ENCODE results near the gene PIK3R3. TPM values are rescaled to one million over a fixed set of nuclear protein-coding genes. Genes with fewer than 3 reads are reported as not detected.

PIK3R3 gene
- total RNA-seq, 1 experiment from 2014 or later, result 1.6 TPM

DNA sequence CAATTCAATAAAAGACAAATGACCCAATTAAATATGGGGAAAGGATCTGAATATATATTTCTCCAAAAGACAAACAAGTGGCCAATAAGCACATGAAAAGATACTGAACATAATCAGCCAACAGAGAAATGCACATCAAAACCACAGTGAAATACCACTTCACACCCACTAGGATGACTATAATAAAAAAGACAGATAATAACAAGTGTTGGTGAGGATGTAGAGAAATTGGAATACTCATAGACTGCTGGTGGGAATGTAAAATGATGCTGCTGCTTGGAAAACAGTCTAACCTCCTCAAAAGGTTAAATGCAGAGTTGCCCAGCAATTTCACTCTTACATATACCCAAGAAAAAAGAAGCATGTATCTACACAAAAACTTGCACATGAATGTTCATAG lies 48.9 kb downstream of the PIK3R3 start (continued):
- TF ChIP-seq, protein P1, sequence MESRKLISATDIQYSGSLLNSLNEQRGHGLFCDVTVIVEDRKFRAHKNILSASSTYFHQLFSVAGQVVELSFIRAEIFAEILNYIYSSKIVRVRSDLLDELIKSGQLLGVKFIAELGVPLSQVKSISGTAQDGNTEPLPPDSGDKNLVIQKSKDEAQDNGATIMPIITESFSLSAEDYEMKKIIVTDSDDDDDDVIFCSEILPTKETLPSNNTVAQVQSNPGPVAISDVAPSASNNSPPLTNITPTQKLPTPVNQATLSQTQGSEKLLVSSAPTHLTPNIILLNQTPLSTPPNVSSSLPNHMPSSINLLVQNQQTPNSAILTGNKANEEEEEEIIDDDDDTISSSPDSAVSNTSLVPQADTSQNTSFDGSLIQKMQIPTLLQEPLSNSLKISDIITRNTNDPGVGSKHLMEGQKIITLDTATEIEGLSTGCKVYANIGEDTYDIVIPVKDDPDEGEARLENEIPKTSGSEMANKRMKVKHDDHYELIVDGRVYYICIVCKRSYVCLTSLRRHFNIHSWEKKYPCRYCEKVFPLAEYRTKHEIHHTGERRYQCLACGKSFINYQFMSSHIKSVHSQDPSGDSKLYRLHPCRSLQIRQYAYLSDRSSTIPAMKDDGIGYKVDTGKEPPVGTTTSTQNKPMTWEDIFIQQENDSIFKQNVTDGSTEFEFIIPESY (IDR thresholded peaks at IDR 0.05; ENCODE audit: extremely low read depth, insufficient replicate concordance, low read length), result no peak
- TF ChIP-seq SRF (IDR thresholded peaks at IDR 0.05; ENCODE audit: low read depth) (no peak), JUND (IDR thresholded peaks at IDR 0.05) (no peak), RAD21 (IDR thresholded peaks at IDR 0.05; ENCODE audit: low read depth) (no peak)
- TF ChIP-seq, protein P2, sequence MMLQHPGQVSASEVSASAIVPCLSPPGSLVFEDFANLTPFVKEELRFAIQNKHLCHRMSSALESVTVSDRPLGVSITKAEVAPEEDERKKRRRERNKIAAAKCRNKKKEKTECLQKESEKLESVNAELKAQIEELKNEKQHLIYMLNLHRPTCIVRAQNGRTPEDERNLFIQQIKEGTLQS (IDR thresholded peaks at IDR 0.05), result no peak

DNA sequence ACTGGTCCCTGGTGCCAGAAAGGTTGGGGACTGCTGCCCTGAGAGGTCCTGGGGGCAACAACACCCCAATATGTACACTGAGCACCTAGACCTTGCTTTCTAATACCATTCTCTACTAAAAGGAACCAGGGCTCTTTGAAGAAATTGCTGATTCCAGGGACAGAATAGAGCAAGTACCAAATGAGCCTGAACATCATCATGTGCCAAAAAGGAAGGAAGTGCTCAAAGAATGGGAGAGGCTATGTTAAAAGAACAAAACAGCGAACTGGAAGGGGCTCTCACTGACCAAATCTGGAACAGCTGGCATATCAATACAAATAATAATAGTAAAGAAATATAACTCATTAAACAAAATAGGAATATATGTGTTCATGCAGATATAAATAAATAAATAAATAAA lies 50.8 kb downstream of the PIK3R3 start:
- Histone ChIP-seq H3K4me3 (replicated peaks in 1 of 2; ENCODE audit: low read depth in 1 of 2, low read length in 2 of 2) (no peak overlapping the region), H3K4me1 (ENCODE audit: control insufficient read depth in 1 of 2, insufficient read depth in 2 of 2, low read length in 2 of 2) (peaks cover 0 to 9% of the 10 kb centered on the region in 2 experiments; a peak in 1 of 4 replicates), H3K9me3 (ENCODE audit: control insufficient read depth in 1 of 2, insufficient read depth in 1 of 2, low read depth in 1 of 2, low read length in 2 of 2) (no peaks in the 10 kb centered on the region), H3K27me3 (ENCODE audit: insufficient read depth, low read length) (no peaks in the 10 kb centered on the region), H3K79me2 (ENCODE audit: insufficient read depth, low read length) (no peaks in the 10 kb centered on the region), H3K36me3 (ENCODE audit: control insufficient read depth in 1 of 2, insufficient read depth in 2 of 2, low read length in 2 of 2) (no peaks in the 10 kb centered on the region), H3K9ac (ENCODE audit: low read length) (no peak overlapping the region), H3K4me2 (ENCODE audit: low read length) (no peak overlapping the region), H3K9me2 (ENCODE audit: insufficient read depth) (no peaks in the 10 kb centered on the region), H3K27ac (ENCODE audit: low read depth, low read length) (no peak overlapping the region), H2AFZ (ENCODE audit: low read depth, low read length, poor library complexity, severe bottlenecking) (no peak overlapping the region), H4K20me1 (ENCODE audit: insufficient read depth) (no peaks in the 10 kb centered on the region)
- BruUV-seq (replicated peaks), result no TSS peak
- ChIA-PET POLR2A (no interaction called here), RAD21 (ENCODE audit: low non-redundant PET in 1 of 2, low total read pairs in 2 of 2, uncharacterized antibody in 2 of 2, unreplicated experiment in 2 of 2) (no interaction called here), CTCF (no interaction called here)
- intact Hi-C loops (cut with micrococcal nuclease), result no loop called here
- TF ChIP-seq ELF1 (IDR thresholded peaks at IDR 0.05; ENCODE audit: borderline replicate concordance, low read depth) (no peak), CBX3 (IDR thresholded peaks at IDR 0.05; ENCODE audit: low read depth) (no peak), CEBPB (IDR thresholded peaks at IDR 0.05; ENCODE audit: low read depth) (no peak), SP1 (IDR thresholded peaks at IDR 0.05; ENCODE audit: low read depth) (no peak), YY1 (IDR thresholded peaks at IDR 0.05; ENCODE audit: extremely low read depth, insufficient replicate concordance, low read depth, low read length) (no peak)
- TF ChIP-seq, protein P2 (IDR thresholded peaks at IDR 0.05), result no peak
- DNase-seq (ENCODE audit: low read depth, low spot score) (no peak), ATAC-seq (no peak)
